Activated T-helper 2 cell treated with anti-CD3 and anti-CD28 coated beads, Interferon-gamma antibody, Interleukin-2, Interleukin-4, amounts not matched to agents 10 μg/mL and 5 μg/mL and 100 μg/mL, durations not matched to agents 14 hours and 24 hours and 36 hours (primary cell): ENCODE results near the gene TRABD. TPM values are rescaled to one million over a fixed set of nuclear protein-coding genes. Genes with fewer than 3 reads are reported as not detected.
A peak's percentile ranks its signal among the peaks of the same experiment; 100 is the strongest.

ENCODE experiments used
- DNase-seq: peaks from one replicate; pipeline ENCODE4 v3.0.0; 2021; ENCODE audit warnings: low spot score
- H3K27ac Mint-ChIP-seq: one replicate; pipeline ENCODE4 v1.8.0; 2021; ENCODE audit warnings: mixed read lengths
- H3K27me3 Mint-ChIP-seq: one replicate; pipeline ENCODE4 v1.8.0; 2021; ENCODE audit warnings: low read depth, mixed read lengths
- H3K36me3 Mint-ChIP-seq: one replicate; pipeline ENCODE4 v1.8.0; 2021; ENCODE audit warnings: low read depth, mixed read lengths
- H3K4me1 Mint-ChIP-seq: one replicate; pipeline ENCODE4 v1.8.0; 2021; ENCODE audit warnings: low read depth, mixed read lengths
- H3K4me3 Mint-ChIP-seq: one replicate; pipeline ENCODE4 v1.8.0; 2021; ENCODE audit warnings: low read depth, mild to moderate bottlenecking, moderate library complexity, mixed read lengths
- H3K9me3 Mint-ChIP-seq: one replicate; pipeline ENCODE4 v1.8.0; 2021; ENCODE audit warnings: mixed read lengths
- intact Hi-C: fragments of 100-400 bp; cut with micrococcal nuclease; formaldehyde crosslinking; loops from one replicate; pipeline ENCODE4 v1.15.1; 2023
- total RNA-seq: library from RNA; stranded (reverse); gene quantifications from 2 replicates; pipeline ENCODE4 v1.2.3, GENCODE V29; 2022

TRABD gene
- total RNA-seq, 1 donor from 2014 or later: 104 TPM

DNA sequence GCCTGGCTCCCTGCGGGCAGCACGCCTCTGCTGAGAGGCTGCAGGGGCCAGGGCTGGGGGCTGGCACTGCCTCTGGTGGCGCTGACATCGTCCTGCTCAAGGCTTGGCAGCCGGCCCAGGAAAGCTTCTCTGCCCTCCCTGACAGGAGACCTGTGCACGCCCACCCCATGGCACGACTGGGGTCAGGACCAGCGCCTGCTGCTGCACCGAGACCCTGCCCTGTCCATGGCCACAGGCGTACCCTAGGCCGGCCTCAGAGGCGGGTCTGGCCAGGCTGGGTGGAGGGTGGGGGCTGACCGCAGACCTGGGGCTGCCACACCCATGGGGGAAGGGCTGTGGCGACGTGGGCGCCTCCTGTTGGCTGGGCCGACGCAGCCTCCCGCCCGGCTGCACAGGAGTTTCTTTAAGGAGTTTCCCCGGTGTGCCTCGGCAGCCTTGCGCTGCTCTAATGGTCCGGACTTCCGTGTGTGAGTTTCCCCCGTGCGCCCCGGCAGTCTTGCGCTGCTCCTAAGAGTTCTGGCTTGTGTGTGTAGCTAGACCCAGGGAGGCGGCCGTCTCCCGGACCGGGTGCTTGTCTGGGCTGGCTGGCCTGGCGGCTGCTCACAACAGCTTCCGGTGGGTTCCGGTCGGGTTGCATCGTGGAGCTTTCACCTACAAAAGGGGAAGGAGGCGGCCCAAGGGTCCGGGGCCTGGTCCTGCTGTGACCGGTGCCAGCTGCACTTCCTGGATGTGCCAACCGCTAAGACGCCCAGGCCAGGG lies 4.6 kb downstream of the TRABD start:
- H3K36me3 Mint-ChIP-seq: peaks cover 24% of the 10 kb centered on the region
- DNase-seq: peak; percentile 83
- intact Hi-C loops: loop anchor here (5.0 kb wide), 1 partner anchor 258 kb away; no protein-coding TSS in a partner anchor
- peak overlapping the region; percentile 95 for H3K27ac Mint-ChIP-seq
- peak overlapping the region; percentile 84 for H3K4me3 Mint-ChIP-seq
- H3K27me3 Mint-ChIP-seq: no peaks in the 10 kb centered on the region
- no peaks in the 10 kb centered on the region for H3K9me3 Mint-ChIP-seq
- H3K4me1 Mint-ChIP-seq: peaks cover 30% of the 10 kb centered on the region

DNA sequence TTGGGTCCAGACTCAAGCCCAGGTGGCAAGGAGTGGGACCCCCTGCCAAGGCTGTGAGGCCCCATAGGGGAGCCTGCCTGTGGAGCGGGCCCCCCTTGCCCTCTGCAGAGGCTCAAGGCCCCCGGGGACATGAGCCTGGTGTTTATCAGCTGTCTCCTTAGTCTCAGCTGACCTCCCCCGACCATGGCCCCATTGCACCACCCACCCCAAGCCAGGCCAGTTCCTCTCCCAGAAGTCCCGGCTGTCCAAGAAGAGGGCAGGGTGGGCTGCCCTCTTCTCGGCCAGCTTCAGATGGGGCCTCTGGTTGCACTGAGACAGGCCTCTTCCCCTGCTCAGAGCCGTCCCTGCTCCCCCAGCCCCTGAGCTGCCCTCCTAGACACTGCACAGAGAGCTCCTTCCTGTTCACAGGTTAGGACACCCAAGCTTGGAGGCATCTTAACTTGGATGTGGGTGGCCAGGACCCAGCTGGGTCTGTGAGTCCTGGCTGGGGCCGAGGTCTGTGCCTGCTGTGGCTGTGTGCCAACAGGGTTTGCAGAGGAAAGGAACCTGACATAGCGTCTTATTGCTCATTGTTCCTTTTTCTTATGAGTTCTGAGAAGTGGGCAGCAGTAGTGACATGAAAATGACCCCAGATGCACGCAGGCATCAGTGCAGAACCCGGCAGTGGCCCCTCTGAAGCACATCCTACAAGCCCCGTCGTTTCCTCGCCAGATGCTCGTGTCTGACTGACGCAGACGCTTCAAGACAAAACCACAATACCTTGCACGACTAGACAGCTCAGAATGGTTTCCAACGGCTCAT lies 5.4 kb downstream of the TRABD start:
- Mint-ChIP-seq H3K4me3 (peak overlapping the region; percentile 84), H3K27me3 (no peaks in the 10 kb centered on the region), H3K36me3 (peaks cover 24% of the 10 kb centered on the region), H3K9me3 (no peaks in the 10 kb centered on the region), H3K4me1 (peaks cover 29% of the 10 kb centered on the region), H3K27ac (peak overlapping the region; percentile 95)
- intact Hi-C loops: loop anchor here (1.0 to 5.0 kb wide), 2 partner anchors 9 to 259 kb away; no protein-coding TSS in a partner anchor
- peak; percentile 70 for DNase-seq

DNA sequence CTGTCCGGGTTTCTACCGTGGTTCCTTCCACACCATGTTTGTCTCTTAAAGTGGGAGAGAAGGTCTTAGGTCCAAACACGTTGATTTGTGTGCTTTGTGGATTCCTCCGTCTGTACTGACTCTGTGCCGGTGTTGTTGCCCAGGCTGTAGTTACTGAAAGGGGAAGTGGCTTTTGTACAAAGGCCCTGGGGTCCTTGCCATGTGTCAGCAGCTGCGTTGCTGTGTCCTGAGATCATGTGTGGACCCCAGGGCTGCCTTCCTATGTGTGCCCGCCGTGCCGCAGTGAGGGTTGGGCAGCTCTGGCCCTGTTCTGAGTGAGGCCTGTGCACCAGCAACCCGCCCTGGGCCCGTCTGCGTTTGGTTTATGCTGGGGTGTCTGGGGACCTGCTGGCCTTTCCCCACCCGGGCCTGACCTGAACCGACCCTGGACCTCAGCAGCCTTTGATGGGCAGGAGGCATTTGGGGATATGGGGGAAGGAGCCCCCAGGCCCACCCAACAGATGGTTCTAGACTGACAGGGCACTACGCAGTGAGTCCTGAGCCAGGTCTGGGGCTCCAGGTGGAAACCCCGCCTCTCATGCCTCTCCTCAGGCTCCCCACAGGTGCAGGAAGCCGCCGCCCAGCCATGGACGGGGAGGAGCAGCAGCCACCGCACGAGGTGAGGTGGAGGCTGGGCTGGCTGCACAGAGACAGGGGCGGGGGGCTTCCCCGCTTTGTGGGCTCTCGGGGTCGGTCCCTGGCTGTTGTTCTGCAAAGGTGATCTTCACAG lies 6.9 kb downstream of the TRABD start:
- DNase-seq: no peak
- H3K4me3 Mint-ChIP-seq: peak overlapping the region; percentile 84
- intact Hi-C loops: loop anchor here (5.0 kb wide), 1 partner anchor 260 kb away; no protein-coding TSS in a partner anchor
- H3K4me1 Mint-ChIP-seq: peaks cover 24% of the 10 kb centered on the region
- peaks cover 21% of the 10 kb centered on the region for H3K36me3 Mint-ChIP-seq
- H3K27ac Mint-ChIP-seq: peak overlapping the region; percentile 95
- H3K27me3 Mint-ChIP-seq: no peaks in the 10 kb centered on the region
- H3K9me3 Mint-ChIP-seq: no peaks in the 10 kb centered on the region

DNA sequence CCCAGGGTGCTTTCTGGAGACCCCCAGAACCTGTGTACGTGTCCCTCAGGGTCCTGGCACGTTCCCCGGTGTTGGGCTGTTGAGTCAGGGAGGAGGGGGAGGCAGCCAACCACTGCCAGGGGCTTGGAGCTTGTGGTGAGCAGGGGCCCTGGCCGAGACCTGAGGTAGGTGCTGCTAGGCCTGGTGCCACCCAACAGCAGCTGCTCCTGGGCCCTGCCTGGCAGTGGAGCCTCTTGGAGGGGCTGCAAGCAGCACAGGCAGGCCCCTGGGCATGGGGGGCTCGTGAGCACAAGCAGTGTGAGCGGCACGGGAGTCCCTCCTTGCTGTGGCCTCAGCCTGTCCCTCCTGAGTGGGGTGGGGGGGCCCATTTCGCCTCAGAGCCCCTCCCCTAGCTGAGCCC lies 7.9 kb downstream of the TRABD start:
- H3K4me1 Mint-ChIP-seq: peaks cover 24% of the 10 kb centered on the region
- intact Hi-C loops: loop anchor here (5.0 kb wide), 1 partner anchor 261 kb away; no protein-coding TSS in a partner anchor
- no peak overlapping the region for H3K4me3 Mint-ChIP-seq
- H3K27ac Mint-ChIP-seq: no peak overlapping the region
- DNase-seq: no peak
- H3K9me3 Mint-ChIP-seq: no peaks in the 10 kb centered on the region
- H3K27me3 Mint-ChIP-seq: no peaks in the 10 kb centered on the region
- peaks cover 23% of the 10 kb centered on the region for H3K36me3 Mint-ChIP-seq

DNA sequence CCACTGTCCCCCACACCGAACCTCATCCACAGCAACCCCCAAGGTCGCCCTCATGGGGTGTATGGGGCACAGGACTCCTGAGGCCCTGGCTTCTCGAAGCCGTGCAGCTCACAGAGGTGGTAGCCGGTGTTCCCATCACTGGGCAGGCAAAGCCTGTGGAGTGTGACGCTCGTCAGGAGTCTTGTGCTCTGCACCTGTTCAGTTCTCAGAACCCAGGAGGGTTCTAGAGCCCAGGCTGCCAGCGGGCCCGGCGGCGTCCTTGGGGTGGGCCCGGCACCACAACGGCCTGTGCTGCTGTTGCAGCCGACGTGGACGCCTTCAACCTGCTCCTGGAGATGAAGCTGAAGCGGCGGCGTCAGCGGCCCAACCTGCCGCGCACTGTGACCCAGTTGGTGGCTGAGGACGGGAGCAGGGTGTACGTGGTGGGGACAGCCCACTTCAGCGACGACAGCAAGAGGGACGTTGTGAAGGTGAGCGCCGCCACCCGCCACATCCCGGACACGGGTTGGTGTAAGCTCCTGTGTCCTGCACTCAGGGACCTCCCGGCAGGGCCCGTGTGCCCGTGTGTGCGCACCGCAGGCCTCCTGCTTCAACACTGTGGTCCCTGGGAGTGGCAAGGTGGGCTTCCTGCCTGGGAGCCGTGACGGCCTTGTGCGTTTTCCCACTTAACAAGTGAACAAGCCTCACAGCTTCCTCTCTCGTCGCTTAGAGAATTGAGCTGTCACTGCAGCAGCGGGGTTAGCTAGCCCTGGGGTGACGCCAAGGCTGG lies 8.5 kb downstream of the TRABD start:
- H3K9me3 Mint-ChIP-seq: no peaks in the 10 kb centered on the region
- no peak overlapping the region for H3K27ac Mint-ChIP-seq

DNA sequence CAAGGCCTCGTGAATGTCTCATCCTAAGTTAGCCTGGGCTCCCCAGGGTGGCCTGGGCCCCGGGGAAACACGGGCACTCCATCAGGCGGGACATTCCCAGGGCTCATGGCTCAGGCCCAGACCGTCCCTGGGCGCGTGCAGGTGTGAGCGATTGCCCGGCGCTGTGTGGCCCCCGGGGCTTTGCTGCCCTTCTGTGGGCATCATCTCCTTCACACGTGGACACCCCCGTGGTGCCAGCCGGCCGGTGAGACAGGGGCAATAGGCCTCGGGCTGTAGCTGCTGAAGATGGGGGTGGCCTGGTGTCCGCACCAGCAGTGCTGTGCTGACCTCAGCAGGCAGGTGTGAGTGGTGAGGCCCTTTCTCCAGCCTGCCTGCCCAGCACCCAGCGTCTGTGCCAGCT lies 10.5 kb downstream of the TRABD start:
- Mint-ChIP-seq H3K27ac (no peak overlapping the region), H3K36me3 (peaks cover 23% of the 10 kb centered on the region), H3K9me3 (no peaks in the 10 kb centered on the region), H3K4me1 (peaks cover 13% of the 10 kb centered on the region), H3K27me3 (no peaks in the 10 kb centered on the region), H3K4me3 (no peak overlapping the region)
- intact Hi-C loops: no loop called here
- no peak for DNase-seq

More for the DNA sequence above, 8.5 kb downstream of the TRABD start:
- no peaks in the 10 kb centered on the region for H3K27me3 Mint-ChIP-seq
- peaks cover 22% of the 10 kb centered on the region for H3K4me1 Mint-ChIP-seq
- H3K36me3 Mint-ChIP-seq: peaks cover 23% of the 10 kb centered on the region
- no peak overlapping the region for H3K4me3 Mint-ChIP-seq
- no peak for DNase-seq
- intact Hi-C loops: loop anchor here (5.0 kb wide), 1 partner anchor 262 kb away; no protein-coding TSS in a partner anchor

DNA sequence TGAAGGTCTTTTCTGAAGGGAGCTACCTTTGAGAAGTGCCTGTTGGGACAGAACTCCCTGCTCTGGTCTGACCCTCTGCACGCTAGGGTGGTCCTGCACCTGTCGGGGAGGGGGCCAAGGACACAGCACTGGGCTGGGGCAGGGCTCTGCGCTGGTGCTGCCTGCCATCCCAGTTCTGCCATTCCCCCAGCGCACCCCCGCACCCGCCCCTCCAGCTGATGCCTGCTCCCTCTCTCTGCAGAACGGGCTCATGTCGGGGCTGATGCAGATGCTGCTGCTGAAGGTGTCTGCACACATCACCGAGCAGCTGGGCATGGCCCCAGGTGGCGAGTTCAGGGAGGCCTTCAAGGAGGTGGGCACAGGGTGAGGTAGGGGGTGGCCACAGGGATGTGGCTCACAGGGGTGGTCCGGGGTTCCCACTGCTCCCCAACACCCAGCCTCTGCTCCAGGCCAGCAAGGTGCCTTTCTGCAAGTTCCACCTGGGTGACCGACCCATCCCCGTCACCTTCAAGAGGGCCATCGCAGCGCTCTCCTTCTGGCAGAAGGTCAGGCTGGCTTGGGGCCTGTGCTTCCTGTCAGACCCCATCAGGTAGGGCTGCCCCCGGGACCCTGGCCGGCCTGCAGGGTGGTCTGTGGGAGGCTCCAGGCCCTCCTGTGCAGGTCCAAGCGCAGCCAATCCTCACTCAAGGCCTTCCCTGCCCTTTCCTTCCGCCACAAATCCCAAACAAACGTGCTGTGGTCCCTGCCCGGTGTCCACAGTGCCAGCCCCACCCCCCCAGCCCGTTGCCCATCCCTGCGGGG lies 11.5 kb downstream of the TRABD start:
- Mint-ChIP-seq H3K27me3 (no peaks in the 10 kb centered on the region), H3K4me1 (peaks cover 6% of the 10 kb centered on the region), H3K27ac (no peak overlapping the region), H3K9me3 (no peaks in the 10 kb centered on the region), H3K36me3 (peaks cover 19% of the 10 kb centered on the region), H3K4me3 (no peak overlapping the region)
- DNase-seq: no peak
- intact Hi-C loops: no loop called here

DNA sequence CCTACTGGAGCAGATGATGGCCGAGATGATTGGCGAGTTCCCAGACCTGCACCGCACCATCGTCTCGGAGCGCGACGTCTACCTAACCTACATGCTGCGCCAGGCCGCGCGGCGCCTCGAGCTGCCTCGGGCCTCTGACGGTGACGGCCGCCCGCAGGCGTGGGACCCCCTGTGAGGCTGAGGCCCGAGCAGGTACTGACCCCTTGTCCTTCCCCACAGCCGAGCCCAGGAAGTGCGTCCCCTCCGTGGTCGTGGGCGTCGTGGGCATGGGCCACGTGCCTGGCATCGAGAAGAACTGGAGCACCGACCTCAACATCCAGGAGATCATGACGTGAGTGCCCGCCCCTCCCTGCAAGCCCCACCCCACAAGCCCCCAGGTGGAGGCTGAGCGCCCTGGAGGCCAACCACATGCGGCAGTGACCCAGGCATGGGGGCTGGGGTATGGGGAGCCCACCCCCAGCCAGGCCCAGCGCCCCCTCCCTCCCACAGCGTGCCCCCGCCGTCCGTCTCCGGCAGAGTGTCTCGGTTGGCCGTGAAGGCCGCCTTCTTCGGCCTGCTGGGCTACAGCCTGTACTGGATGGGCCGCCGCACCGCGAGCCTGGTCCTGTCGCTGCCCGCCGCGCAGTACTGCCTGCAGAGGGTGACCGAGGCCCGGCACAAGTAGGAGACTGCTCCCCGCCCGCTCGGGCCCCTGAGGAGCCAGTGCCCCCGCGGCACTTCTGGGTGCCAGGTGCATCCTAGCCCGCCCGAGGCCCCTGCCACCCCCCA lies 12.3 kb downstream of the TRABD start:
- Mint-ChIP-seq H3K4me3 (peak overlapping the region; percentile 21), H3K27me3 (no peaks in the 10 kb centered on the region), H3K9me3 (no peaks in the 10 kb centered on the region), H3K4me1 (peaks cover 8% of the 10 kb centered on the region), H3K36me3 (peaks cover 15% of the 10 kb centered on the region), H3K27ac (no peak overlapping the region)
- intact Hi-C loops: no loop called here
- DNase-seq: no peak

DNA sequence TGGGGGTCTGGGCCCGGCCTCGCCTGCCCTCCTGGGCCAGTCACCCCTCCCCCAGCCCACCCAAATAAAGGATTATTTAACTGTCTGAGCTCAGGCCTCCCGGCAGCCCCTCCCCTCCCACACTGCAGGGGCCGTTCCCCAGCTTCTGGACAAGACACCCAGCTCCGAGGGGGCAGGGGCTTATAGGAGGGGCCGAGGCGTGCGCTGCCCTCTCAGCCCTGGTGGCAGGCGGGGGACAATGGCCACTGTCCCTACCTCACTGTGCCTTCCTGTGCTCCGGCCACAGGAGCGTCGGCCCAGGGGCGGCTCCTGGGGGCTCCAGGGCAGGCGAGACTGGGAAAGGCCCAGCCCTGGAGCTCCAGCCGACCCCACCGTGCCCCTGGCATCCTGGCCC lies 12.9 kb downstream of the TRABD start:
- H3K36me3 Mint-ChIP-seq: peaks cover 21% of the 10 kb centered on the region
- H3K27ac Mint-ChIP-seq: no peak overlapping the region
- H3K27me3 Mint-ChIP-seq: no peaks in the 10 kb centered on the region
- intact Hi-C loops: no loop called here
- peaks cover 8% of the 10 kb centered on the region for H3K4me1 Mint-ChIP-seq
- no peak overlapping the region for H3K4me3 Mint-ChIP-seq
- H3K9me3 Mint-ChIP-seq: no peaks in the 10 kb centered on the region
- no peak for DNase-seq

DNA sequence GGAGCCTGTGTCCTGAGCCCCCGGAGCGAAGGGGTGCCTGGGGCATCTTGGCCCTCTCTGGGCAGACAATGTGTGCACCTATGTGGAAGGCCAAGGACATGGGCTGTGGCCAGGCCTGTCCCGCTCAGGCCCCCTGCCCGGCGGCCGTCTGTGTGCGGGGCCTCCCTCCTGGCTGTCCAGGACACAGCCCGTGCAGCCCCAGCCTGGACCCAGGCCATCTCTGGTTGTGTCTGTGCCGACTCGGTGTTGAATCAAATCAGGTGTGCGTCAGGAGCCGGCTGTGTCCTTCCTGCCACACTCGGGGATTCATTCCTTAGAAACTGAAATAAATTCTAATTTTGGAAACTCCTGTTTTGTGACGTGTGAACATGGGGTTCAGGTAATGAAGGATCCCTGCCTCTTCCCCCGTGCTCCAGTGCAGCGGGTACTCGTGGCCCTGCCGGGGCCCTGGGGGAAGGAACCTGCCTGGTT lies 13.6 kb downstream of the TRABD start:
- Mint-ChIP-seq H3K27me3 (no peaks in the 10 kb centered on the region), H3K4me3 (peak overlapping the region; percentile 57), H3K27ac (peak overlapping the region; percentile 38), H3K36me3 (peaks cover 27% of the 10 kb centered on the region), H3K4me1 (peaks cover 9% of the 10 kb centered on the region), H3K9me3 (no peaks in the 10 kb centered on the region)
- intact Hi-C loops: no loop called here
- no peak for DNase-seq
